GM19455 (cell line): ENCODE data around the gene KREMEN2.
"Not testable (repeated sequence)": the region's sequence is repeated elsewhere in the genome, so short reads cannot be mapped to it uniquely, and the experiment has no call there.

Source experiments
- ATAC-seq: cut with Tn5 transposase; IDR thresholded peaks from one replicate; pipeline ENCODE4 v1.9.1; 2021; ENCODE audit not compliant: unreplicated experiment

Gene KREMEN2, protein sequence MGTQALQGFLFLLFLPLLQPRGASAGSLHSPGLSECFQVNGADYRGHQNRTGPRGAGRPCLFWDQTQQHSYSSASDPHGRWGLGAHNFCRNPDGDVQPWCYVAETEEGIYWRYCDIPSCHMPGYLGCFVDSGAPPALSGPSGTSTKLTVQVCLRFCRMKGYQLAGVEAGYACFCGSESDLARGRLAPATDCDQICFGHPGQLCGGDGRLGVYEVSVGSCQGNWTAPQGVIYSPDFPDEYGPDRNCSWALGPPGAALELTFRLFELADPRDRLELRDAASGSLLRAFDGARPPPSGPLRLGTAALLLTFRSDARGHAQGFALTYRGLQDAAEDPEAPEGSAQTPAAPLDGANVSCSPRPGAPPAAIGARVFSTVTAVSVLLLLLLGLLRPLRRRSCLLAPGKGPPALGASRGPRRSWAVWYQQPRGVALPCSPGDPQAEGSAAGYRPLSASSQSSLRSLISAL

DNA sequence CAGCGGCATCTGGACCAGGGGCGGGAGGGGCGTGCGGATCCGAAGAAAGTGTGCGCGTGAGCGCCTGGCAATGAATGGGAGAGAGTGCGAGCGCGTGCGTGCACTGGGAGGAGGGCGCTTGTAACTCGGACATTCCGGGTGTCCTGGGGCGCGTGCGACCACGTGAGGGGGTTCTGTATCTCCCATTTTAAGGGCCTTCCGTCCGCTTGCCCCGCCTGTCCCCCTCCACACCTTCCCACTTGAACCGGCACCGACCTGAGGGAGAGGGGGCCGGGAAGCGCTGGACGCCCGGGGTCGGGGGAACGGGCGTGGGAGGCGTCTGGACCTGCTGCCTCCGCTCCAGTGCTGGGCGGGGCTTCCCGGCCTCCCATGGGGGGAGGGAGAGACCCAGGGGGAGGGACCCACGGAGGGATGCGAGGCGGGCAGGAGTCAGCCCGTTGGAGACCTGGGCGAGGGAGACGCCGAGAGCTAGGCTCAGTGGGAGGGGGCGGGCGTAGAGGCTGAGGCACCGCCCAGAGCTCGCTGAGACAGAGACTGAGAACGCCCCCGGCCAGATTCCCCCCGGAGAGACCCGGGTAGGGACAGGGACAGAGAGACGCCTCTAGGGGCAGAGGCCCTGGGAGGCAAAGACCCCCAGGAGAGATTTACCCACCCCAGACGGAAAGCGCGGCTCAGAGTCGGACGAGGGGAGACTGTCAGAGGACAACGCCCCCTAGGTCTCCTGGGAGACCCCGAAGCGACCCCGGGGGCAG lies at the start of gene KREMEN2:
Gene KREMEN2, plus strand, starts transcription at position 553 of the 752 bp plus-strand sequence. CDS start 246 bp downstream, outside the sequence.
- no peak for ATAC-seq

GRCh38 chr16:2915196-2915929 lies 48.7 kb upstream of the KREMEN2 start:
- no peak for ATAC-seq

DNA sequence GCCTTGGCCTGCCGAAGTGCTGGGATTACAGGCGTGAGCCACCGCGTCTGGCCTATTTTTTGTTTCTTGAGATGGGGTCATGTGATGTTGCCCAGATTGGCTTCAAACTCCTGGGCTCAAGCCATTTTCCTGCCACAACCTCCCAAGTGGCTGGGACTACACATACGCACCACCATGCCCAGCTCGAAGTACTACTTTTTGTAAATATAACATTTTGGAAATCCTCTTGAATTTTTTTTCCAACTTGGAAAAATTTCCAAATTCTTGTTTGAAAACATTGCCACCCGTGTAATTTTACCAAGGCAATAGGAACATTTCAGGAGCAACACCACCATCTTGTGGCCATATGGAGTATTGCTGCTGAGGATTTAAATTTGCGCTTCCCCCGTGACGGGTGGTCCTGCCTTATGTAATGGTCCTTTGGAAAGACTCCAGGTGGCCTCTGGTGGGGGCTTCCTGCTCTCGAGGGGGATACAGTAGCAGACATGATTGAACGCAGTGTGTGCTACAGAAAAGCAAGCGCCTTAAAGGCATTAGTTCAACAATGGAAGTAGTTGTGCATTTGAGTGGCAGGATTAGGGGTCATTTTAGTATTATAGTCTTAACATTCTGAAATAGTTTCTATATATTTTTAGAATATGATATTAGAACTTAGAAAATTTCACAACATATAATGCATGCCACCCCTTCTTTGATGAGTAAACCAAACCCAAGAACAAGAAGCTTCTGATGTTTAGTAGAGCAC lies 44.4 kb upstream of the KREMEN2 start:
- no peak for ATAC-seq

DNA sequence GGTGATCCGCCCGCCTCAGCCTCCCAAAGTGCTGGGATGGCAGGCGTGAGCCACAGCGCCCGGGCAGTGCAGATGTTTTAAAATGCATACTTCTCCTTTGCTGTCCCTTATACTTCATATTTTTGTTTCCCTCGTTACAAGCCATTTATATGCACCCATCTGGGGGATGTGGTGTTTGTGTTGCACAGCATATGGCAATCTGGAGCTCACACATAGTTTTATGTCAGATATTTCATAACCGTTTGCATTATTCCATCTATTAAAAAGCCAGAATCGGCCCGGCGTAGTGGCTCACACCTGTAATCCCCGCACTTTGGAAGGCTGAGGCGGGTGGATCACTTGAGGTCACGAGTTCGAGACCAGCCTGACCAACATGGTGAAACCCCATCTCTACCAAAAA lies 40.6 kb upstream of the KREMEN2 start:
- ATAC-seq: no peak

DNA sequence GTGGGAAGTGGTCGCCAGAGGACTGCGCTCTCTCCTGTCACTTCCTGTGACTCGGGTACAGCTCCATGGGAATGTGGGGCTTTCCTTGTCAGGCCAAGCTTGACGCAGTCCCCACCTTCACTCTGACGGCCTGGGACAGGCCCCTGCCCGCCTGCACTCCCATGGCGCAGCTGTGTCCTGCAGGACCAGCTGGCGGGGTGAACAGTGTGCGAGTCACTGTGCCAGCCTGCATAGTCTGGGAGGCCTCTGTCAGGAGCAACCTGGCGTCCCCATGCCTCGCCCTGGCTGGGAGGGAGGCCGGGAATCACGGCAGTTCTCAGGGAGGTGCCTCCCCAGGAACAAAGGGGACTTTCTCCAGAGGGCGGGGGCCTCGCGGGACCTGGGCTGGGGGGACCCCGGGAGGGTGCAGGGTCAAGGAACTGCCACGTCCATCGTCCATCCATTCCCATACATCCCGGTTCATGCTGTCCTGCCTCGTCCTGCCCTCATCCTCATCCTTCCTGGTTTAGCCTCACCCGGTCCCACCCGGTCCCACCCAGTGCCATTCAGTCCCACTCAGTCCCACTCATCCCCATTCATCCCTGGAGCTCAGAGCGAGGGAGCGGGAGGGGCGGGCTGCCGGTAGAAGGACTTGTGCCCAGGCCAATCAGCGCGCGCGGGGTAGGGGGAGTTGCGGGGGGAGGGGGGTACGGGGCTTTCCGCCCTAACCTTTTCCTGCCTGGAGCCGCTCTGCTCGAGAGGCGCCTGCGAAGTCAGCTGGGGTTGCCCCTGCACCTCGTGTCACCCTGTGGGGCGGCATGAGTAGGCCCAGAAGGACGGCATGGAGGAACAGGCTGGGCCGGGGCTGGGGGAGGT lies 38.9 kb upstream of the KREMEN2 start:
- no peak for ATAC-seq

DNA sequence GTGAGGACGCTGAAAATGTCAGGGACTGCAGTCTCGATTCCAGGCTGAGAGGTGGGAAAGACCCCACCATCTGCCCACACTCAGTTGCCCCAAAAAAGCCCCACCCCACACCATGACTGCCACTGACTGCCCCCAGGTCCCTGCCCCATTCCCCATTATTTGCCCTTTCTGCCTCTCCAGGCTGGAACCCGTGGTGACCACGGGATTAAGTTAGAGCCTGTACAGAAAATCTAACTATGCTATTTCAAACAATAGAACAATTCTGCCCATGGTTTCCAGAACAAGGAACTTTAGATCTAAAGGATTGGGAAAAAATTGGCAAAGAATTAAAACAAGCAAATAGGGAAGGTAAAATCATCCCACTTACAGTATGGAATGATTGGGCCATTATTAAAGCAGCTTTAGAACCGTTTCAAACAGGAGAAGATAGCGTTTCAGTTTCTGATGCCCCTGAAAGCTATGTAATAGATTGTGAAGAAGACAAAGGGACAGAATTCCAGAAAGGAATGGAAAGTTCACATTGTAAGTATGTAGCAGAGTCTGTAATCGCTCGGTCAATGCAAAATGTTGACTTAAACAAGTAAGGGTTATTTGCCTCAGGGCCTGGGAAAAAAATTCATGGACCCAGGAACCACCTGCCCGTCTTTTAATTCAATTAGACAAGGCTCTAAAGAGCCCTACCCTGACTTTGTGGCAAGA lies 38.0 kb upstream of the KREMEN2 start:
- ATAC-seq: no peak

GRCh38 chr16:2926650-2926999 lies 37.5 kb upstream of the KREMEN2 start:
- no peak for ATAC-seq

GRCh38 chr16:2927010-2927646 lies 36.9 kb upstream of the KREMEN2 start:
- no peak for ATAC-seq

- not testable (repeated sequence) for ATAC-seq
These were observed 35.9 kb upstream of the KREMEN2 start for GRCh38 chr16:2928151-2928550.

DNA sequence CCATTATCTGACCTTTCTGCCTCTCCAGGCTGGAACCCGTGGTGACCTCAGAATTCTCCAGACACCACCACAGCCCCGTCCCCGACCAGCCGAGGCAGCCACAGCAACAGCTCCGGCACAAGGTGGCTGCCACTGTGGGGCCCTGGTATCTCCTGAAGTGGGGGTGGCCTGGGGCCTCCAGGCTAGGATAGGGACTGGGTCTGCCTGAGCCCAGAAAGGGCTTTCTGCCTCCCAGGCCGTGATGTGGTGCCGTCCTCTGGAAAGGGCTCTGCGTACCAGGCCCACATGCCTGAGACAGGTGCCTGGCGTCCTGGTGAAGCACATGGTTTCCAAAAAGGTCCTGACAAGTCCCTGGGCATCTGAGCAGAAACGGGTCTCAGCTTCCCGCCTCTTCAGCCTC lies 35.3 kb upstream of the KREMEN2 start:
- no peak for ATAC-seq

DNA sequence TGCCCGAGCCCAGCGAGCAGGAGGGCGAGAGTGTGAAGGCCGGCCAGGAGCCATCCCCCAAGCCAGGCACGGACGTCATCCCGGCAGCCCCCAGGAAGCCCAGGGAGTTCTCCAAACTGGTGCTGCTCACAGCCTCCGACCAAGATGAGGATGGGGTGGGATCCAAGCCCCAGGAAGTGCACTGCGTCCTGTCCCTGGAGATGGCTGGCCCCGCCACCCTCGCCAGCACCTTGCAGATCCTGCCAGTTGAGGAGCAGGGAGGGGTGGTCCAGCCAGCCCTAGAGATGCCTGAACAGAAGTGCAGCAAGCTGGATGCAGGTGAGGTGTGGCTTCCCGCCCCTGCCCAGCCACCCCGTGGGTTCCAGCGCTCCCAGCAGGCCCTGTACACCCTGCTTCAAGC lies 34.4 kb upstream of the KREMEN2 start:
- ATAC-seq: no peak

DNA sequence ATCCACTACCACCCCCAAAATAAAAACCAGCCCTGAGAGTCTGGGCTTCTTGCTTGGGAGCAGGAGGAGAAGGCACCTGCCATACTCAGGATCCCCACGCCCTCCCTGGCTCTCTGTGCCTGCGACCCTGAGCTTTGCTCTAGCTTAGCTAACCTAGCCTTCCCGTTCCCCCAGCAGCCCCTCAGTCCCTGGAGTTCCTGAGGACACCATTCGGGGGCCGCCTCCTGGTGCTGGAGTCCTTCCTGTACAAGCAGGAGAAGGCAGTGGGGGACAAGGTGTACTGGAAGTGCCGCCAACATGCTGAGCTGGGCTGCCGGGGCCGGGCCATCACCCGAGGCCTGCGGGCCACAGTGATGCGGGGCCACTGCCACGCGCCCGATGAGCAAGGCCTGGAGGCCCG lies 33.8 kb upstream of the KREMEN2 start:
- no peak for ATAC-seq

DNA sequence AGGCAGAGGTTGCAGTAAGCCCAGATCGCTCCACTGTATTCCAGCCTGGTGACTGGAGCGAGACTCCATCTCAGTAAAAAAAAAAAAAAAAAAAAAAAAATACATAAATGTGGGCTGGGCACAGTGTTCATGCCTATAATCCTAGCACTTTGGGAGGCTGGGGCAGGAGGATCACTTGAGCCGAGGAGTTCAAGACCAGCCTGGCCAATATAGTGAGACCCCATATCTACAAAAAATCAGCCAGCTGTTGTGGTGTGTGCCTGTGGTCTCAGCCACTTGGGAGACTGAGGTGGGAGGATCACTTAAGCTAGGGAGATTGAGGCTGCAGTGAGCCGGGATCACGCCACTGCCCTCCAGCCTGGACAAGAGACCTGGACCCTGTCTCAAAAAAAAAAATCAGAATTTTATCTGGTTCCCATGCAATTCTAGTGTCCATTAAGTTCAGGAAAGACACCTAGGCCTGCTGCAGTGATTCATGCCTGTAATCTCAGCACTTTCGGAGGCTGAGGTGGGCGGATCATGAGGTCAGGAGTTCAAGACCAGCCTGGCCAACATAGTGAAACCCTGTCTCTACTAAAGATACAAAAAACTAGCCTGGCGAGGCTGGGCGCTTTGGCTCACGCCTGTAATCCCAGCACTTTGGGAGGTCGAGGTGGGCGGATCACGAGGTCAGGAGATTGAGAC lies 32.7 kb upstream of the KREMEN2 start:
- ATAC-seq: not testable (repeated sequence)

- no peak for ATAC-seq
These were observed 30.9 kb upstream of the KREMEN2 start for GRCh38 chr16:2933136-2933535.

- no peak for ATAC-seq
These were observed 30.4 kb upstream of the KREMEN2 start for GRCh38 chr16:2933701-2934100.

DNA sequence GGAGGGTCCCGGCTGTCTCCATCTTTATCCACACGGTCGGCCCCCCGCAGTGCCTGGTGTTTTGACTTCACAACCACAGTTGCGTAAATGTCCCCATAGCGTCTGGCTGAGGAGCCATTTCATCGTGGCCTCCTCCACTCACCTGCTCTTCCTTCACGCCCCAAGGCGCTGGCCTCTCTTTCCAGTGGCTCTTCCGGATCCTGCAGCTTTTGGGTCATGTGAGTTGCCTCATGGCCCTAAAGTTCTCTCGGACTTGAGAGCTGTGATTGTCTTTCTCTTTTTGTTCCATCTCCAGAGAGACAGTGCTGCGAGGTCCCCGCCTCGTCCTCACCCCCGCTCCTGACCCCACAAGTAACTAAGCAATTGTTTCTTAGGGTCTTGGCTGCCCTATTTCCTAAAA lies 29.6 kb upstream of the KREMEN2 start:
- ATAC-seq: no peak

- no peak for ATAC-seq
These were observed 27.6 kb upstream of the KREMEN2 start for GRCh38 chr16:2936436-2937011.

GRCh38 chr16:2937170-2937569 lies 26.9 kb upstream of the KREMEN2 start:
- no peak for ATAC-seq
